HG03520 (cell line): ENCODE results near the gene IFT22.
"Not testable (repeated sequence)": the region's sequence is repeated elsewhere in the genome, so short reads cannot be mapped to it uniquely, and the experiment has no call there.

ENCODE experiments used
- ATAC-seq: cut with Tn5 transposase; IDR thresholded peaks from one replicate; pipeline ENCODE4 v1.9.1; 2021; ENCODE audit warnings: mild to moderate bottlenecking, moderate library complexity; ENCODE audit not compliant: unreplicated experiment

Gene IFT22

DNA sequence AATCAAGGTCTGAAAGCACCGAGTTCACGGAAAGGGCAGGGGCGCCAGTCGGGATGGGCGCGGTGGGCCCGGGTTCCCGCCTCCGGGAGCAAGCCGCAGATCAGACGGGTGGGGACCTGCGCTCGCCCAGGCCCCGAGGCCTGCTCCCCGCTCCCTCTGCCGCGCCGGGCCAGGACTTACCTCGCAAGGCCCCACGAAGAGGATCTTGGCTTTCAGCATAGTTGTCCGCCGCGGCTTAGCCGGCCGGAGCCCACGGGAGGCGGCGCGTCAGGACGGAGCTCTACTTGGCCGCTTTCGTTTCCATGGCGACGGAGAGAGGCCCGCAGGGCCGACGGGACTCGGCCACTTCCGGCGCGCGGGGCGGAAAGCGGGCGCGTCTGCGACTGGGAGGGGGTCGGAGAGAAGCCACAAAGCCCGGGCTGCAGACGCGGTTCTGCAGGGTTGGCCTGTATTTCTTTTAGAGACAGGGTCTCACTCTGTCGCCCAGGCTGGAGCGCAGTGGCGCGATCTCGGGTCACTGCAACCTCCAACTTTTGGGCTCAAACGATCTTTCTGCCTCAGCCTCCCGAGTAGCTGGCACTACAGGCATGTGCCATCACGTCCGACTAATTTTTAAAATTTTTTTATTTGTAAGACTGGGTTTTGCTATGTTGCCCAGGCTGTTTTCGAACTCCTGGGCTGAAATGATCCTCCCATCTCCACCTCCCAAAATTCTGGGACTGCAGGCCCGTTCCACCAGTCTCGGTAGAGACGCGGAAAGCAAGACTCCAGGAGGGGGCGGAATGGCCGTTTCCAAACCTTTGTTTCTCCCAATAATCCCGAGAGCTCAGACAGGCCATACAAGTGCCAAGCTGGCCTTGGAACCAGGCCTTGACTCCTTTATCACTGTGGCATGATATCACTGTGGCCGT is at the start of gene IFT22:
IFT22 (minus strand) TSS at position 322 of the 911 bp plus-strand sequence; CDS start at position 219, 103 bp downstream.
- peak; percentile 88 for ATAC-seq

DNA sequence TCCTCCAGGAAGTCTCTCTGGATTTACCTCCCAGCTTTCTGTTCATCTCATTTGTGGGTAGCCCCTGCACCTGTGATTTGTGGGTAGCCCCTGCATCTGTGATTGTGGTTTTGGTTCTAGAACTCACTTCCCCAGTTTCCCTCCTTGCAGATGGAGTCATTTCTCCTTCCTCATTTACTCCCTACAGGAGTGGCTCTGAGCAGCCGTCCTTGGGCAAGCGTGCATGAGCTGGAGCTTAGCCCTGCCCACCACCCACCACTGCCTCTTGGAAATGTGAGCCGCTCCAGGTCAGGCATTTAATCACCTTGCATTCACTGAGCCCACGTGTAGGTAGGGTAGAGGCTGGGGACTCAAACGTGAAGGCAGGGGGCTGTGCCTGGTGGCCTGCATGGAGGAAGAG is 49.2 kb upstream of the IFT22 start:
- ATAC-seq: no peak

DNA sequence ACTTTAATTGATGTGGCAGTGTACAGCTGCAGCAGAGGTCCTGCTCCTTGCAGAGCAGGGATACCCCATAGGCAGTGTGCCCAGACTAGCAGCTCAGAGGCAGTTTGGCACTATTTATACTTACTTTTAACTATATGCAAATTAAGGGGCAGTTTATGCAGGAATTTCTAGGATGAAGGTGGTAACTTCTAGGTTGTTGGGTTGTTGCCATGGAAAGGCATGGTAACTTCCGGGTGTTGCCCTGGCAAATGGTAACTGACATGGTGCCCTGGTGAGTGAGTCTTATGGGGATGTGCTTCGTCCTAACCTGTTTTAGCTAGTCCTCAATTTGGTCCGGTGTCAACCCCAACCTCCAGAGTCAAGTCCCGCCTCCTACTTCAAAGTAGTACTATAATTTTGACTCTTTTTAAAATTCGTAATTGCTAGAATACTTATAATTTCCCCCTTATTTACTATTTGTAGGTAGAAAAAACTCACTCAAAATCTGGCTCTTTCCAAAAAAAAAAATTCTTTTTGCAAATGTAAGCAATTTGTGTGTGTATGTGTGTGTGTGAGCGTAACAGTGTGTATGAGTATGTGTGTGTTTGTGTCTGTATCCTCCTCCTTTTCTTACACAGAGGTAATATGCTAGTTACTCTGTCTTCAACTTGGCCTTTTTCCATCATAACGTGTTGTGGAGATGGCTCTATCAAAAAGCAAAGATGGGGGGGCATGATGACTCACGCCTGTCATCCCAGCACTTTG is 47.0 kb upstream of the IFT22 start:
- ATAC-seq: no peak

DNA sequence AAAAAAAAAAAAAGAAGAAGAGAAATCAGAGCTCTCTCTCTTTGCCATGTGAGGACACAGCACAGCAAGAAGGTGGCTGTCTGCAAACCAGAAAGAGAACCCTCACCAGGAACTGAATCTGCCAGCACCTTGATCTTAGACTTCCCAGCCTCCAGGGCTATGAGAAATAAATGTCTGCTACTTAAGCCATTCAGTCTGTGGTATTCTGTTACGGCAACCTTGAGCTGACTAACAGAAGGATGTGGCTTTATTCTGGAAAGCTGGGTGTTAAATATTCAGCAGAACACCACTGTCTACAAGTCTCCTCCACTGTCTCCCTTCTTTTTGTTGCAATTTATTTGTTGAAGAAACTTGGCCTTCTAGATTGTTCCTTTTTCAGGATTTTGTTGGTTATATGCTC is 46.1 kb upstream of the IFT22 start:
- ATAC-seq: no peak

DNA sequence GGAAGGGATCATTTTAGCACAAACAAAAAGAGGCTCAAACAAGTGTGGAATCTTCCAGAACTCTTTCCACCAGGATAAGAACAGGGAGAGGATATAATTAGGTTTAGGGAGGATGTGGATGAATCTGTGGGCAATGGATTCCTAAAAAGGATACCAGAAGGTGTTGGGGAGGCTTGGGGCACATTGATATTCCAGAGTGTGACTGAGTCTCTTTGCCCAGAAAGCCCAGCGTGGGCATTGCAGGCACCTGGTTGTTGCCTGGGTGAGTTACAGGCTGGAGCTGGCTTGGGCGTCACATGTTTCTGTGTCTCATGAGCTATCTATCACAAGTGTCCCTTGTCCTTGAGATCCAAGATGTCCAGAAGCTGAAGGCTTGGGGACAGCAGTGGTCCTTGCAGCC is 44.3 kb upstream of the IFT22 start:
- no peak for ATAC-seq

DNA sequence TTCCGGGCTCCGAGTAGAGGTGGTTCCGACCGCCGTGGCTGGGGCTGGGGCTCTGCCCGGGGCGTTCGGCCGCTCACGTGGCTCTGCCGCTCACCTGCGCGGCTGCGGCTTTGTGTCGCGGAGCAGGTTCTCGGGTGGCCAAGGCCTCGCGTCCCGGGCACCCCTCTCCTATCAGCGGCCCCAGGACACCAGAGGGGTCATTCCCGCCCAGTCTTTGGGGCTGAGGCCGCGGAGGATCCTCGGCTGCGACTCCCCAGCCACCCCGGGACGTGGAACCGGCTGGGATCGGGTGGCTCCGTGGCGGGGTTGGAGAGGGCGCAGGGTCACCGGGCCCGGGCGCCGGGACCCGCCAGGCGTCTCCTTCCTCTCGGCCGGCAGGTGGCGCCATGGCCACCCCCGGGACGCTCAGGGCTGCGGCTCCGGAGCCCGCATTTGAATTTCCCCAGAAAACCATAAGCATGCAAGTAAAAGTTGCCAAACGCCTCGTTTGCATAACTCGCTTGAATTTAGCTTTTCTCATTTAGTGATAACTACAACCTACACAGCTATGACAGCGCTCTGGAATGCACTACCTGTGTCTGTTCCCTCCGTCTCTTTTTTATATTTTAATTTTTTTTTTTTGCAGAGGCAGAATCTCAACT is 42.2 kb upstream of the IFT22 start:
- ATAC-seq: no peak

DNA sequence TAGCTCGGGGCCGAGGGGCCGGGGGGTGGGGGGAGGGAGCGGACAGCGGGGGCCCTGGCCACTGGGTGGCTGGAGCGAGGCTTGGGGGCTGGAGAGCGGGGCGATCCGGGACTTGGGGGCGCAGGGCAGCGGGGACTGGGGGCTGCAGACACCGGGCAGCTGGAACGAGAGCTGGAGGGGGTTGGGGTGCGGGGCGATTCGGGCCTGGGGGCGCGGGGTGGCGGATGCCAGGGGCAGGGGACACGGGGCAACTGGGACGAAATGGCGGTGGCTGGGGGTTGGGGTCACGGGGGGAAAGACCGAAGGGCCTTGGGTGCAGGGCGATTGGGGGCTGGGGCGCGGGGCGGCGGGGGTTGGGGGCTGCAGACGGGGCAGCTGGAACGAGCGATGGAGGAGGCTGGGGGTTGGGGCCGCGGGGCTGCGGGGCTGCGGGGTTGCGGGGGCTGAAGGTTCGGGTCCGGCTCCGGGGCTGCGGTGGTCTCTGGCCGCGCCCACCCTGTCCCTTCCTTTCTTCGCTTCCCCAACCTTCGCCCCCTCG is 41.7 kb upstream of the IFT22 start:
- no peak for ATAC-seq

DNA sequence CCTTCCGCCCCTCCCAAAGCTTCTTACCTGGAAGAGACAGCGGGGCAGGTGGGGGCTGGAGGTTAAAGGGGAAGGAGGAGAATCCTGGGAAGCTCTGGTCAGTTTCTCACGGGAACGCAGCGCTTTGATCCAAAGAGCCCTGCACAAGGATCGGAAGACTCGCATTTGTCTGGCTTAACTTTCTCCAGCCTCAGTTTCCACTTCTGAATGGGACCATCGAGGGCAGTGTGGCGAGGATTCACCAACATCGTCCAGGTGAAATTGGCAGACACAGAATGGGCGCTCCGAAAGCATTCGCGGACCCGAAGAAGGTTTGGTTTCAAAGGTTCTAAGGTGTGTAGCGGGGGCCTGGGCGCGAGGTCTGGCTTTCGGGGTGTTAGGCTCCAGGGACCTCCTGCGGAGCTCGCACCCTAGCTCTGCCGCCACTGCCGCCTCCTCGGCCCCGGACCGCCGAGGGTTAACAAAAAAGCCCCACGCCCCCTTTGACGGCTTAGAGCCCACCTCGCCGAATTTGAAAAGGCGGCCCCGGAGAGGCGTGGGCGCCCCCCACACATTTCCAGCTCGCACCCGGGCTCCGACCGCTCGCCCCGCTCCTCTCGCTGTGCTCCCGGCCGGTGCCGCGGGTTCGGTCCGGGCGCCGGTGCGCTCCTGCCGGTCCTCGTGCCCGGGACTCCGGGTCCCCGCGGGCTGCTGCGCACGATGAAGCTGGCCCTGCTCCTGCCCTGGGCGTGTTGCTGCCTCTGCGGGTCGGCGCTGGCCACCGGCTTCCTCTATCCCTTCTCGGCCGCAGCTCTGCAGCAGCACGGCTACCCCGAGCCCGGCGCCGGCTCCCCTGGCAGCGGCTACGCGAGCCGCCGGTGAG is 41.0 kb upstream of the IFT22 start, which contains the start of gene COL26A1:
COL26A1 (plus strand) TSS at position 542 of the 862 bp plus-strand sequence; CDS start at position 700, 158 bp downstream.
- ATAC-seq: no peak

DNA sequence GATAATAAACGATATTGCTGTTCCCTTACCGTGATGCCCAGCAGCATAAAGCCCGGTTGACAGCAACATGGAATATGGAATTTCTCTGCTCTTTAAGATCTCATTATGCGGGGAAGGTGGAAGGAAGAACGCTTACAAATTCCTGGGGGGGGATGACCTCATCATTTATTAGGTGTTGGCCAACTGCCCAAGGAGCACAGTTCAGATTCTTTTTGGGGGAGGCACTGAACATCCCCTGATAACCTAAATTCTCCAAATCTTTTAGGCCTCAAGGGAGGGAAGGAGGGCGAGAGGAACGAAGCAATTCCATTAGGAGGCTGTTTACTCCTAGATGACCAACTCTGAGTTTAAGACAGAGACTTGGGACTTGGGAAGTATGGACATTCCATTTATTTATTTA is 35.8 kb upstream of the IFT22 start:
- no peak for ATAC-seq

DNA sequence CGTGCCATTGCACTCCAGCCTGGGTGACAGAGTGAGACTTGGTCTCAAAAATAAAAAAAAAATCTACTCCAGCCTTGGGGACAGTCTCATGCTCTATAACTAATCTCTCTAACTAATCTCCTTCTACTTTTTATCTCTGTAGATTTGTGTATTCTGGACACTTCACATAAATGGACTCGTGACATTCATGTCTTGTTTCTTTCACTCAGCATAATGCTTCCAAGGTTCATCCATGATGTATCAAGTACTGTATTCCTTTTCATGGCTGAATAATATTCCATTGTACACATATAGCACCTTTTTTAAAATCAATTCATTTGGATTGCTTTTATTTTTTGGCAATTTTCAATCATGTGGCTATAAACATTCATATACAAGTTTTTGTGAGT is 31.3 kb upstream of the IFT22 start:
- no peak for ATAC-seq

DNA sequence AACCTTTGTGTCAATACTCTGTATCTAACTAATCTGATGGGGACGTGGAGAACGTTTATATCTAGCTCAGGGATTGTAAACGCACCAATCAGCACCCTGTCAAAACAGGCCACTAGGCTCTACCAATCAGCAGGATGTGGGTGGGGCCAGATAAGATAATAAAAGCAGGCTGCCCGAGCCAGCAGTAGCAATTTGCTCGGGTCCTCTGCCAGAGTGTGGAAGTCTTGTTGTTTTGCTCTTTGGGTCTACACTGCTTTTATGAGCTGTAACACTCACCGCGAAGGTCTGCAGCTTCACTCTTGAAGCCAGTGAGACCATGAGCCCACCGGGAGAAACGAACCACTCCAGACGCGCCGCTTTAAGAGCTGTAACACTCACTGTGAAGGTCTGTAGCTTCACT is 27.7 kb upstream of the IFT22 start:
- not testable (repeated sequence) for ATAC-seq

DNA sequence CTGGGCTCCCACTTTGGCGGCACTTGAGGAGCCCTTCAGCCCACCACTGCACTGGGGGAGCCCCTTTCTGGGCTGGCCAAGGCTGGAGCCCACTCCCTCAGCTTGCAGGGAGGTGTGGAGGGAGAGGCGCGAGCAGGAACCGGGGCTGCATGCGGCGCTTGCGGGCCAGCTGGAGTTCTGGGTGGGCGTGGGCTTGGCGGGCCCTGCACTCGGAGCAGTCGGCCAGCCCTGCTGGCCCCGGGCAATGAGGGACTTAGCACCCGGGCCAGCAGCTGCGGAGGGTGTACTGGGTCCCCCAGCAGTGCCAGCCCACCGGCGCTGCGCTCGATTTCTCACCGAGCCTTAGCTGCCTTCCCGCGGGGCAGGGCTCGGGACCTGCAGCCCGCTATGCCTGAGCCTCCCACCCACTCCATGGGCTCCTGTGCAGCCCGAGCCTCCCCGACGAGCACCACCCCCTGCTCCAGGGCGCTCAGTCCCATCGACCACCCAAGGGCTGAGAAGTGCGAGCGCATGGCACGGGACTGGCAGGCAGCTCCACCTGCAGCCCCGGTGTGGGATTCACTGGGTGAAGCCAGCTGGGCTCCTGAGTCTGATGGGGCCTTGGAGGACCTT is 26.9 kb upstream of the IFT22 start:
- not testable (repeated sequence) for ATAC-seq

DNA sequence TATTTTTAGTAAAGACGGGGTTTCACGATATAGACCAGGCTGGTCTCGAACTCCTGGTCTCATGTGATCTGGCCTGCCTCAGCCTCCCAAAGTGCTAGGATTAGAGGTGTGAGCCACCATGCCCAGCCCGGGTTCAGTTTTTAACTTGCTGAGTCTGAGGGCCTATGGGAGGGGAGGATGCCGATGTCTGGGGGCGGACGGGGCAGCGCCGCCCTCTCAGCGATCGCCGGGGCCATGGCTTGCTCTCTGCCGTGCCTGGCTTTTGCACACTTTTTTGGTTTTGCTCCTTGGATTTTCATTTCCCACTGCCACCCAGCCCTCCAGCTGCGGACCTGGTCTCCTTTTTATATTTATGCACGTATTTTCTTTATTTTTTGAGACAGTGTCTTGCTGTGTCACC is 25.9 kb upstream of the IFT22 start:
- ATAC-seq: no peak

DNA sequence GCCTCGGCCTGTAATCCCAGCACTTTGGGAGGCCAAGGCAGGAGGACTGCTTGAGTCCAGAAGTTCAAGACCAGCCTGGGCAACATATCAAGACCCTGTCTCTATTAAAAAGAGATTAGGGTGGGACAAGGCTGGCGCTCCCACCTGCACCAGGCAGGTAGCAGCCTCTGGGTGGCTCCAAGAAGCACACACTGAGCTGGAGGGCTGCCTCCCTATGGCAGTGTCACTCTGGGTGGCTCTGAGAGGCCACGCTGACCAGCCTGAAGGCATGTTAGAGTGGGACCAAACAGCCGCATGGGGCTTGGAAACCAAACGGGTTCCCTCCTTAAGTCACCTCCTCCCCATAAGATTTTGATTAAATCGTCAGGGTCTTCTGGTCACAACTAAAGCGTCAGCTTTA is 21.3 kb upstream of the IFT22 start:
- ATAC-seq: no peak

DNA sequence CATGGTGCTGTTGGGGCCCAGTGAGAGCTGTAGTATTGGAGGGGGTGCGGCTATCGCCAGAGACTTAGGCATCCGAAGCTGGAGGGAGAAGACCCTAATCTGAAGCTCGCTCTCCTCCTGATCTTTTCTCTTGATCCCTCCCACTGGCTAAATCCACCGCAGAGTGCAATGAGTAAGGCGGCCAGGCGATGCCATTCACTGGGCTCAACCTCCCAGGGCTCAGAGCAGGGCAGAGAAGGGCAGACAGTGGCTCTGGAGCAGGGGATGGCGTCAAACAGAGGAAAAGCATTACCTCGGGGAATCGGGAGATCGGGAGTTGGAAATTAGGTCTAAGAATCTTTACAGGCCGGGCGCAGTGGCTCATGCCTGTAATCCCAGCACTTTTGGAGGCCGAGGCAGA is 18.8 kb upstream of the IFT22 start:
- no peak for ATAC-seq

DNA sequence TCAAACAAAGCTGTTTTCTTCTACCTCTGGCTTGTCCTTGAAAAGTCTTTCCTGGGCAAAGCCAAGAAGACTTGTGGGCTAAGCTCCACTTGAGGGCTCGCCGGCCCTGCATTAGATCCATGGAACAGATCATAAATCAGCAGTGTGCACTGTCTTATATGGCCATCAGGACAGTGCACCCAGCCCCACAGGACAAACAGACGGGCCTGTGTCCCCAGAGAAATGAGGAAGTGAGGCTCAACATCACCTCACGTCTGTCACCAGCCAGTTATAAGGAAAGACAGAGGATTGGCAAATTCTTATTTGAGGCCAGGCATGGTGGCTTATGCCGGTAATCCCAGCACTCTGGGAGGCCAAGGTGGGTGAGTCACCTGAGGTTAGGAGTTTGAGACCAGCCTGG is 12.3 kb upstream of the IFT22 start:
- ATAC-seq: no peak

DNA sequence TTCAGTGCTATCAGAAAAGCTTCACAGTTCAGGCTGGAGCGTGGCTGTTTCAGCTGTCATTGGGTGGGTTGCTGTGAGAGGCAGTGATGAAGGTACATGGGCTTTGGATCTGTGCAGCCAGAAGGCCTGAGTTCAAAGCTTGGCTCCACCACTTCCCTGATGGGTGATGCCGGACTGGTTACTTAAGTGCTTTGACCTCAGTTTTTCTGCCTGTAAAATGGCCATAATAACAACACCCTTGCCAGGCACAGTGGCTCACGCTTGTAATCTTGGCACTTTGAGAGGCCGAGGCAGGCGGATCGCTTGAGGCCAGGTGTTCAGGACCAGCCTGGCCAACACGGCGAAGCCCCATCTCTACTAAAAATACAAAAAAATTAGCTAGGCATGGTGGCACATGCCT is 10.4 kb upstream of the IFT22 start:
- ATAC-seq: no peak

DNA sequence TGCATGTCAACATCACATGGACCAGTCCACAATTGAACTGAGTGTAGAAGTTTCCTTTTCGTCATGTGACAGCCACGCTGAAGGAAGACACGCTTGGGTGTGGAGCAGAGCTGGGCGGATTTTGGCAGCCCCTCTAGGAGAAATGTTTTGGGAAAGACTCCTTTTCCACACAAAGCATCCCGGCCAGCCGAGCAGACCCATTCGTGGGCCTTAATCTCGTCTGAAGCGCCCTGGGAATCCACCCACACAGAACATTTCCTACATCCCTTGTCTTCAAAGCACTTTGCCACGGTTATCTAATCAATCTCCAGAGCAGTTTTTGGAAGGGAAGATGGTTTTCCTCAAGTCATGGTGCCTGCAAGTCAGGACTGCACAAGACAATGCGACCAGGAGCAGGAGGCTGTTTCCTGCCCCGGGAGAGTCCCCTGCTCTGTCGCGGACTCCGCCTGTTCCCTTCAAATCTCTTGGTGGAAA is 8.4 kb upstream of the IFT22 start:
- no peak for ATAC-seq

DNA sequence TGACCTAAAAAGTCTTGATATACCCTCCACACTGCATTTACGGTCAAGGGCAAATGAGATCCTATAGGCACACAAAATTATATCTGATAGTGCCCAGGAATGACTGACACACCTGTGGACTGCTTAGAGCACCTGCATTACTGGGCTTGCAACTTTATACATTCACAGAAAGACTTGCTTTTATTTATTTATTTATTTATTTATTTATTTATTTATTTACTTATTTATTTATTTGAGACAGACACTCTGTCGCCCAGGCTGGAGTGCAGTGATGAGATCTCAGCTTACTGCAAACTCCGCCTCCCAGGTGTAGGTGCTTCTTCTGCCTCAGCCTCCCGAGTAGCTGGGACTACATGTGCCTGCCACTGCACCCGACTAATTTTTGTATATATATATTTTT is 6.5 kb upstream of the IFT22 start:
- ATAC-seq: no peak

DNA sequence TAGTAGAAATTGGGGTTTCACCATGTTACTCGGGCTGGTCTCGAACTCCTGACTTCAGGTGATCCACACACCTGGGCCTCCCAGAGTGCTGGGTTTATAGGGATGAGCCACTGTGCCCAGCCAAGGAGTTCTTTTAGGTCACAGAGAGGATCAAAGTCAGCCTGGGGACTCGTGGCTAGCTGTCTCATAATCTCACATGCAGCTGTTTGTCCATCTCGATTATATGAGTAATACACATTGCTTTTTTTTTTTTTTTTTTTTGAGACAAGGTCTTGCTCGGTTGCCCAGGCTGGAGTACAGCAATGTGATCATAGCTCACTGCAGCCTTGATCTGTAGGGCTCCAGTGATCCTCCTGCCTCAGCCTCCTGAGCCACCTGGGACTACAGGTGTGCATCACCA is 2.2 kb downstream of the IFT22 start:
- no peak for ATAC-seq
